GM19397 (cell line): ENCODE measurements around the gene RTKN.
"Not testable (repeated sequence)": the region's sequence is repeated elsewhere in the genome, so short reads cannot be mapped to it uniquely, and the experiment has no call there.

ENCODE experiments used
- ATAC-seq: cut with Tn5 transposase; IDR thresholded peaks from one replicate; pipeline ENCODE4 v1.9.1; 2021; ENCODE audit warnings: mild to moderate bottlenecking, moderate library complexity; ENCODE audit not compliant: unreplicated experiment

RTKN gene

DNA sequence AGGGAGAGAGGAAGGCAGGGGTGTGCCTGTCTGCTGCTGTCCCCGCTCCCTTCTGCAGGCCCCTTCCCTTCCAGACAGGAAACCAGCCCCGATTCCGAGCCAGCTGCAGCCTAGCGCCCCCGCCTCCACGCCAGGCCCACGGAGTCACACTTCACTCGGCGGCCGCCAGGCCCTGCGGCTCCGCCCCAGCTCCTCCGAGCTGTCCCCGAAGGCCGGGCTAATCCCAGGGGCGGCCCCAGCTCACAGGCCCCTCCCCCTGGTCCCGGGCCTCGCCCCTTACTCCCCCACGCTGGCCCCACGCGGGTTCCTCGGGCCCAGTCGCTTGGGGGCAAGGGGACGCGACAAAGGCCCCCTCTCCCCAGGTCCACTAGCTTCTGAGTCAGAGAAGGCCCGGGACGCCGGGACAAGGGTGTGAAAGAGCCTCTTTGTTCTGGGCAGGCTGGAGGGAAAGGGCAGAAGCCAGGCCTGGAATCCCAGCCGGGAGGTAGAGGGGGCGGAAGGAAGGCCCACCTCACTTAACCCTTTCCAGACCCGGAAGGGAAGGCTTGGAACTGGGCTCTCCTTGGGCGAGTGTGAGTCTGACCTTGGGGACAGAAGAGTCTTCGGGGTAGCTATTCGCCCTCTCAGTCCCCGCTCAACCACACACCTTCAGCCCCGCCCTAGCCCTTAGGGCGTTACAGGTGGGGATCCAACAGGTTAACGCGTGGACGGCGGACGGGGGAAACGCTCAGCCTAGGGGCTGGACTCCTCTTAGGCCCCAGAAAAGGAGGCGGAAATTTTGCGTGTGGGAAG lies 1.2 kb downstream of the RTKN start:
- peak; percentile 80 for ATAC-seq

DNA sequence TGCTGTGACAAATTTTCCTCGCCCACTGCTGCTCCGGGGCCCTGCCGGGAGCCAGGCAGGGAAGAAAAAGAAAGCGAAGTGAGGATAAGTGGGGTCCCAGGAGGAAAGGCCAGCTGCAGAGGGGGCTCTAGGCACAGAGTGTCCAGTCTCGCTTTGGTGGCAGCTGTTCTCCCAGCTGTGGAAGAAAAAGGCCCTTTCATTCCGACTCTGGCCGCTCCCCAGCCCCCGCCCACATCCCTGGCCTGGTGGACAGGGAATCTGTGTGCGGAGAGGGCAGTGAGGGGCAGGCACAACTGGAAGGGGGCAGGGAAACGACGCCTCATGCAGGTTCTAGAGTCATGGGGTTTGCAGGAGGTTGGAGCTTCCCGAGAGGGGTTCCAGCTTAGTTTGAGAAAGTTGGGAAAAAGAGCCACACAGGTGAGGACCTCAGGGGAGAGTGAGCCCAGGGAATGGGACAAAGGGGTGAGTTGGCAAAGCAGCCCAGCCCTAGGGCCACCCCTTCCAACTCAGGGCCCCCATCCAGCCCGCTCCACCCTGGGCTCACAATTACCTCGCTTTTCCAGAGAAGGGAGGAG lies 1.8 kb downstream of the RTKN start:
- no peak for ATAC-seq

DNA sequence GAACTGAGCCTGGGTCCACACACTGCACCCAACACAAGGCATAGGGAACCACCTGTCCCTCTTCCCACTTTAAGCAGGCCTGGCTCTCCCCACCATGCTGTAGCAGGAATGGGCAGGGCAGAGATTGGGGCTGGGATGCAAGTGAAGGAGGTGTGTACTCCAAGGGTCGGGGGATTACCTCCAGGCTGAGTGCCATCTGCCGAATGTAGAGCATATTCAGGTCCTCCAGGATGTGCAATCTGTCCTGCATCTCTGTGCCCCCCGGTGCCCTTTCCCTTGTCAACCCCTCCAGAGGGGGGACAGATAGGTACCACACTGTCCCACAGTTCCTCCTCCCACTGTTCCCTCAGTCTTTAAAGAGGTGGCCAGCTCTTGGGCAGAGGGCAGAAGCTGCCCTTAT lies 2.4 kb downstream of the RTKN start:
- no peak for ATAC-seq

DNA sequence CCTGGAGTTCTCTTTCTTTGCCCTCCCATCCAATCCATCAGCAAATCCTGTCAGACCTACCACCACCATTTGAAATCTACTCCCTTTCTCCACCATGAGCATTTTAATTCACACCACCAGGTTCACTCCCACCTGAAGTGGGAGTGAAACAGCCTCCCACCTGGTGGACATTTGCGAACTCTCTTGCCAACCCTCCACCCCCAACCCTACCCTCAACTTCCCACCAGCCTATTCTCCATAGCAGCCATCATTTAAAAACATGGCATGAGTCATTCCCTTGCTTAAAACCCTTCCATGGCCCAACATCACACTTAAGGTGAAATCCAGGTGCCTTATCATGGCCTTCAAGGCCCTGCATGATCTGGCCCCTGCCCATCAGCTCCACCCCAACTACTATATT lies 3.5 kb downstream of the RTKN start:
- no peak for ATAC-seq

DNA sequence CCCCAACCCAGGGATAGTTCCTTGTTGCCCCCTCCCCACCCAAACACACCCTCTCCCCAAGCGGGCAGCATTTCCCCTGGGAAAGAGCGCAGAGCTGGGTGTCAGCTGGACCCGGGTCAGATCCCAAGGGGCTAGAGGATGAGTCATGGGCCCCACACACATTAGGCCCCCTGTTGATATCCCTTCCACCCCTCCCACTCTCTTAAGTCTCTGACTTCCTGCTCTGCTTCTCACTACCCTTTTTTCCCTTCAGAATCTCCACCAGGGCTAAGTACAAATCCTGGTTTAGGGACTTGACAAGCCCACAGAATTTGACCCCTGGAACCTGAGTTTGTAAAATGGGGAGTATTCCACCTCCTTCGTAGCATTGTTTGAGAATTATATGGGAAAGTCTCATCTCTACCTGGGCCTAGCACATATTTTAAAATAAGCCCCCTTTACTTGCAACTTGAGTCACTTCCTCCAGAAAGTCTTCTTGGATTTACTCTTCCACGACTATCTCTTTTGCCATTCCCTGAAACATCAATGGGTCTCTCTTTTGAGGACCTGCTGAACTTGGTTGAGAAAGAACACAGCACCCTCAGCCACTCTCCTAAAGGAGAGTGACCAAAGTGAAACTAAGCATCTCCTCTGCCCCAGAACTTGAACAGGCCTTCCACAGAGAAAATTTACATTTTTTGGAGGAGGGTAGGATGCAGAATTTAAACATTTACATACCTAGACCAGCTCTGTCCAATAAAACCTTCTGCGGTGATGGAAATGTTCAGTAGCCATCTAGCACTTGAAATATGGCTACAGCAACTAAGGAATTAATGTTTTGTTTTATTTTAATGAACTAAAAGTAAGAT lies 4.7 kb downstream of the RTKN start:
- ATAC-seq = no peak

DNA sequence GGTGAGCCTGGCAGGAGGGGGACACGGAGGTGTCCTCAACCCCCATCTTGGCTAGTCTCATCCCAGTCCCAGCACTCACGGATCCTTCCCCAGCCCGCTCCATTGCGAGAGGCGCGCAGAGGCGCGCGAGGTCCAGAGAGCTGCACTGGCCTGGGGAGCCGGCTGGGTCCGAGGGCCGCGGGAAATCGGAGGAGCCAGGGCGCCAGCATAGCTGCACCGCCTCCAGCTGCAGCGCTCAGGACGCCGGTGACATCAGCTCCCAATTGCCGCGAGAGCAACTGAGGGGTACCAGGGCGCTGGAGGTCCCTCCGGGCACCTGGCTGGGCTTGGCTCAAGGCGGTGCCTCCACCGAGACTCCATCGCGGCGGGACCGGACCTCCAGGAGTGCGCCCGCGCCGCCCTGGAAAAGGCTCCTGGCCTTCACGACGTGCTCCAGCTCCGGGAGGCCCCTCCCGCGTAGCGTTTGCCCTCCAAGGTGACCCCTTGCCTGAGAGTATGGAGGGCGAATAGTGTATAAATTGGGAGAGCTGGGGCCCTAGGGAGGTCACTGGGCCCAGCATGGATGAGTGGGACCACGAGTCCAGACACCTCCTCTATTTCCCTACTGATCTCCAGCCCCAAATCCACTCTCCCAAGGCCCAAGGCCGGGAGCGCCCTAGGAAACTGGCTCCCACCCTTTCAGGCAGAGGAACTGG lies 5.5 kb downstream of the RTKN start:
- no peak for ATAC-seq

DNA sequence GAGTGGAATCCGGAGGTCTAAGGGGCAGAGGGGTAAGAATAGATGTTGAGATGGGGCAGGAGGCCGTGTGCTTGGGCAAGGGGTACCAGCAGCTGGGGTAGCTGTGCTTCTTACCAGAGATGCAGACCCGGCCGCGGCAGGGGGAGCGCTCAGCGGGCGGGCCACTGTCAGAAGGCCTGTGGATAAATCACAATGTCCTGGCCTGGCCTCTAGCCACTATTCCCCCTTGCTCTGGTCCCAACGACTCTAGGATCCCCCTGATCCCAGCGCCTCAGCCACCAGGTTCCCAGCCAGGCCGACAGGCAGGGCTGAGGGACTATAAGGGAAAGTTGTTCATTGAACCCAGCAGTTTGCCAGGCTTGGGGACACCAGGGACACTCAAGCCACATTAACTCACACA lies 11.2 kb downstream of the RTKN start:
- ATAC-seq = no peak

DNA sequence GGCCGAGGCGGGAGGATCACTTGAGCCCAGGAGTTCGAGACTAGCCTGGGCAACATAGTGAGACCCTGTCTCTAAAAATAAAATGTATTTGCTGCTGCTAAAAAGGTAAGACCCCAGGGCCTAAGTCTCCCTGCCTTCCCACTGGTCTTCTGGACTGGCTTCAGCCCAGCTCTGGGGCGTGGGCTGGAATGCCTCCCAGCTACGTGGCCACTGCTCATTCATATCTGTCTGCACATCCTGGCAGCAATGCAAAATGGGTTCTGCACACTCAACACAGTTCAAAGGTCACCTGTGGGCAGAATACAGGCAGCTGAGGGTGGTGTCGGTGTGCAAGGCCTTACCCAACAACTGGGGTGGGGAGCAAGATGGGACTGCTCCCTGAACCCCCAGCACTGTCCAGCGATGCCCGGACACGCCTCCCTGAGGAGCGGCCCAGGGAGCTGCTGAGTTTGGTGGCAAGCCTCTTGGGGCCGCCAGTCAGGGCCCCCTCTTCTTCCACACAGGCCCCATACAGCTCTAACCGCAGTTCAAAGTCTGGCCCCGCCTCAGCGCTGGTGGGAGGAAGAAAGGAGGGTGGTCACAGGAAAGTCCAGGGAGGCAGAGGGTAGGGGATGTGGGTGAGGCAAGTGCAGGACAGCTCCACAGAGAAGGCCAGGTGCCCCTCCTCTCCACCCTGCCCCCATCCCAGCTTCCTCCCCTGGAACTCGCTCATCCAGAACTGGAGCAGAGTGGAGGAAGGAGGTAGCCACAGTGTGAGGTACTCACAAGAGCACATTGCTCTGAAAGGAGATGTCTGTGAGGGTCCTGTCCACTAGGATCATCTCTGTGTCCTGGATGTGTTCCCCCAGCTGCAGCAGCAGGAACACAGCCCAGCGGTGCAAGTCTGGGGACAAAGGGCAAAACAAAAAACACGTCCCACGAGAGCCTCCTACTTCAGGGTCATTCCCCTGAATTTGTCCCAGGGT lies 12.0 kb downstream of the RTKN start:
- no peak for ATAC-seq

DNA sequence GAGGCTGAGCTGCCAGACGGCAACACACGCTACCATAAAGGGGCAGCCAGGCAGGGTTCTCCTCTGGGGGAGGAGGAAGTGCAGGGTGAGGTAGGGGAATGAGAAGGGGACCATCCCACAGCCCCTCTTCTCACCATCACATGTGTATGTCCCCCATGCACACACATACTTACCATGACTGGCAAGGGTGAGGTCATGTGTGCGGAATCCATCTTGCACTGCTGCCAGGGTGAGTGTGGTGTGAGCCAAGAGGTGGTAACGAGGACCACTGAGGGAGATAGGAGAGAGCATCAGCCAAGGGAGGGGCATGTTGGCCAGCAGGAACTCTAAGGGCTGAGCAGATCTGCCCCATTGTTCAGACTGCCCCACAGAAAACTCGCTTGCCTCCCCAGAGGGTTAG lies 13.1 kb downstream of the RTKN start:
- ATAC-seq = no peak

DNA sequence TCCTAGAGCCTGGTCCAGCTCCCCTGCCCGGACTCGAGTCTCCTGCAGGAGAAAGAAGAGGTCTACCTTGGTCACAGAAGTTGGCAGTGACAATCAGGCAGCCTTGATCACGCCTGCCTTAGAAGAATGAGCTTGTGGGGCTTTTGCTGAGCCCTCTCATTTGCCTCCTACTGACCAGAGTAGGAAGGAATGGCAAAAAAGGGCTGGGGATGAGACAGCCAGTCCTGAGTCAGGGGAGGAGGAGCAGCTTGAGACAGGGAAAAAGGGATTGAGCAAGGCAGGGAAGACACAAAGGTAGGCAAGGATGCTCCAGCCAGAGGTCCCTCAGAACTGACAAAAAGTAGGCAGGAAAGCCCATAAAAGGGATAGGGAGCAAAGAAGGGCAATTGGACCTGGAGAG lies 14.2 kb downstream of the RTKN start:
- no peak for ATAC-seq

DNA sequence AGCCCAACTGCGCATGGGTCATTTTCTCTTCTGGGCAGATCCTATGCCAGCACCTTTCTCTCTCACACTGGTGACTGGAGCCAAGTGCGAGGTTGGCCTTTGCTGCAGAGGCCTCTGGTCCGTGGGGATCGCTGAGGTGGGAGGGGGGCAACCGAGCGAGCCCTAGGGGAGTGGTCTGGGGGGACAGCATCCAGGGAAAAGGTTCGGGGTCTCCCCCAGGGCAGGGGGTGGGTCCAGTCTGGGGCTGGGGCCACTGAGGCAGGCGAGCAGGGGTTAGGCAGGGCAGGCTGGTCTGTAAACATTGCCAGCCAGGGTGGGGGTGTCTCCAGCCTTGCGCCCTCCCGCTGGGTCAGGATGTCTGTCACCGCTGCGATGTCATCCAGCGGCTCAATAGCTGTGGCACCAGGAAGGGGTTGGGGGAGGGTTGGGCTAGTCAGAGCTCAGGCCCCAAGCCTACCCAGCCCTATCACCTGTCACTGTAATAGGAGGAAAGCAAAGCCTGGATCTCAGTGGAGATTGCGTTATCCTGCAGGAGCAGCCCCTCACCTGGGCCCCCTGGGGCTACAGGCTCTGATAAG lies 15.5 kb downstream of the RTKN start:
- ATAC-seq = no peak

DNA sequence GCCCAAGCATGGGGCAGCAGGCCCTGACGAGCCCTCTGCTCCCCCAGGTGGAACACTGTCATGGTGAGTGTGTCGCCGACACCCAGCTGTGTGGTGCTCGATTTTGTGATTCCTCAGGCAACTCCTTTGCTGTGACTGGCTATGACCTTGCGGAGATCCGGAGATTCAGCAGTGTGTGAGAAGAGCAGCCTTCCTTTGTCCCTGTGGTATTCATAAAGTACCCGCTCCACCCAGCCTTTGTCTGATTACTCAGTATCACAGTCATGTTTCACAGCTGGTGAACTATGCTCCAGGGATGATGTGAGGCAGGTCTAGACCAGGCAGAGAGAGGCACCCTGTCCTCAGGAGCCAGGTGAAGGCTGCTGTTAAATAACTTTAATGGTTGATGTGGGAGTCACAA lies 16.2 kb downstream of the RTKN start:
- ATAC-seq = no peak

DNA sequence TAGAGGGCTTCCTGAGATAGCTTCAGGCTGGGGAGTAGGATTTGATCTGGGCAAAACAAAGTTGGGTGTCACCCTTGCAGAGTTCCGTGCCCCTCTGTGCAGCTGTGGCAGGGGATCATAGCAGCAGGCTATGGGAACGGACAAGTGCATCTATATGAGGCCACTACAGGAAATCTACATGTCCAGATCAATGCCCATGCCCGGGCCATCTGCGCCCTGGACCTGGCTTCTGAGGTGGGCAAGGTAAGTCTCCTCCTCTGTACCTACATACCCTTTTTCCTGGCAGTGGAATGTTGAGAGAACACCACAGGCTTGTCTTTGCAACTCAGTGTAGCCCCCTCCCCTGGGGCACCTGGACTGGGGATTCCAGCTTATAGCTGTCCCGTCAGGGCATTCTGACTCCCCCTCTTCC lies 16.7 kb downstream of the RTKN start:
- ATAC-seq = no peak

DNA sequence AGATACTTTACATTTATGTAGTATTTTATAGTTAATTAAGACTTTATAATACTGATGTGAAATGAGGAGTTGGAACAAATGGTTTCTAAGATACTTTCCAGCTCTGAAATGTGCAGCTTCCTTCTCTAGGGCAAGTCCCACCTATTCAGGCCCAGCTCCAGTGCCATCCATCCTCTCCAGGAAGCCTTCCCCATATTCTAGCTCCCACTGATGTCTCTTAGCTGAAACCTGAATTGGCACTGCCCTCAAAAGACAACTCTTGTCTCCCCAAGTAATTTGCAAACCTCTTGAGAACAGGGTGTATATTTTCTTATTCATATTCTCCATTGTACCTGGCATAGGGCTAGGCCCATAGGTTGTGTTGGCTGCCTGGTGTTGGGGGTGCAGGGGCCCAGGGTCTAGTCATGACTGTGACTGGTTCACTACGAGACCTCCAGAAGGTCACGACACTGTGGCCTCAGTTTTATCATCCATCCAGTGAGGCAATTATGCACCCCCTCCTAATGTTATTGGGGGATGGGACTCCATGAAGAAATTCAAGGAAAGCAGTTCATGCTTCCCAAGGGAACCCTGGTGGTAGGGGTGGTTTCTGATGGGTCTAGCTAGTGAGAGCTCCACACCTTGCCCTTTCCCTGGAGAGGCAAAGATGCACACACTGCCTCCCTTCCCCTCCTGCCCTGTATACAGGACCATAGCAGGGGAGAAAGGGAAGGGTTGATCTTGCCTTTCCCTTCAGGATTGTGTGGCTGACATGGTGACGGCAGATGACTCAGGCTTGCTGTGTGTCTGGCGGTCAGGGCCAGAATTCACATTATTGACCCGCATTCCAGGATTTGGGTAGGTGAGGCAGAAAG lies 17.4 kb downstream of the RTKN start:
- ATAC-seq = no peak

DNA sequence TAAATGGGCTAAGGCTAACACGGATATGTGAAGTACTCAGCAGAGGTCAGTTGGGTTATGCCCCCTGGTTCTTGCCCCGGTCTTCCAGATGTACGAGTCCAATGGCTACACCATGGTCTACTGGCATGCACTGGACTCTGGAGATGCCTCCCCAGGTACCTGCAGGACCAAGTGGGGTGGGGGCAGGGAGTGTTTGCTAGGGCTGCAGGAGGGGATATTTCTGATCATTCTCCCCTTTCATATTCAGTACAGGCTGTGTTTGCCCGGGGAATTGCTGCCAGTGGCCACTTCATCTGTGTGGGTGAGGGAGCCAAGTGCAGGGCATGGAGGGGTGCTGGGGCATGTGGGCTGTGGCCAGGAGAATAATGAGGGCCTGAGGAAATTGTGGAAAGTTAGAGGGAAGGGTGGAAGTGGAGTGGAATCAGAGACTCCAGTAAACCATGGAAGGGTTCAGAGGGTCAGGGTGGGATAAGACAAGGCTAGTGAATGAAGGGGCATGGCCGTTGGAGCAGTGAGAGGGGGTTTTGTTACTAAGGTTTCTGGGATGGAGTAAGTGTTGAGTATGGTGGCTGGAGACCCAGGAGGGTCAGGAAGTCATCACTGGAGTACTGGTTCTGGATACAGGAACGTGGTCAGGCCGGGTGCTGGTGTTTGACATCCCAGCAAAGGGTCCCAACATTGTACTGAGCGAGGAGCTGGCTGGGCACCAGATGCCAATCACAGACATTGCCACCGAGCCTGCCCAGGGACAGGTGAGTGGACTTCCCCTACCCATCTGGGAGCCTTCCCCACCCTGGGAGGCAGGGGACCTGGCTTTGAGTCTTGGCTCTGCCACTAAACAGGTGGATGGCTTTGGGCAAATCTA lies 18.3 kb downstream of the RTKN start:
- no peak for ATAC-seq

DNA sequence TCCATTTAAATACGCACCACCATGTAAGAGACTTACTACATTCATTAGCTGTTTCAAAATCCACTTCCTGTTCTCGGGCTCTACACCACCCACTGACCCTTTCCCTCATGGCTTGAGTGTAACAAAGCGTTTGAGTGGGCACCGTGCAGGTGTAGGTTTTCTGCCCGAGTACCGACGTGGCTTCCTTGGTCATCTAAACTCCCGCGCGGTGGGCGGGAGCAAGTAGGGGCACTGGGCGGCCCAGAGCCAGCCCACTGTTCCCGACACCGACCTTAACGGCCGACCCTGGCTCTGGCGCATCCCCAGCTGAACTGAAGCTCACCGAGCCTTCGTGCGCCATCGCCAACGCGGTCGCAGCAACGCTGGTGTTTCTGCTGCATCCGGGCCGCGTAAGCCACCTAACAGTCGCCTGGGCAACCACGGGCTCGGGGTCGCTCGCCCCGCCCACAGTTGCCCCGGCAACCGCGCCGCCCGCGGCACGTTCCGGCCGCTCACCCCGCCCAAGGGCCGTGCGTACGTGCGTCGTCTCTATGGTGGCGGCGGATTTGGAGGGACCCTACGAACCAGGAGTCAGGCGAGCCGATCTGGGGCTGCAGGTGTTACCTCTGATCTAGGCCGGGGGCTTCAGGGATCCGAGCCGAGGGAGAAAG lies 20.4 kb downstream of the RTKN start, which contains the start of the genes C2orf81 and WDR54:
Gene C2orf81 (minus strand): TSS at position 399 of the 650 bp plus-strand sequence. CDS start 59 bp downstream, at position 340.
Gene WDR54 (plus strand): TSS at position 510 of the 650 bp plus-strand sequence. CDS start 424 bp downstream, outside the sequence.
- ATAC-seq = peak; percentile 95

DNA sequence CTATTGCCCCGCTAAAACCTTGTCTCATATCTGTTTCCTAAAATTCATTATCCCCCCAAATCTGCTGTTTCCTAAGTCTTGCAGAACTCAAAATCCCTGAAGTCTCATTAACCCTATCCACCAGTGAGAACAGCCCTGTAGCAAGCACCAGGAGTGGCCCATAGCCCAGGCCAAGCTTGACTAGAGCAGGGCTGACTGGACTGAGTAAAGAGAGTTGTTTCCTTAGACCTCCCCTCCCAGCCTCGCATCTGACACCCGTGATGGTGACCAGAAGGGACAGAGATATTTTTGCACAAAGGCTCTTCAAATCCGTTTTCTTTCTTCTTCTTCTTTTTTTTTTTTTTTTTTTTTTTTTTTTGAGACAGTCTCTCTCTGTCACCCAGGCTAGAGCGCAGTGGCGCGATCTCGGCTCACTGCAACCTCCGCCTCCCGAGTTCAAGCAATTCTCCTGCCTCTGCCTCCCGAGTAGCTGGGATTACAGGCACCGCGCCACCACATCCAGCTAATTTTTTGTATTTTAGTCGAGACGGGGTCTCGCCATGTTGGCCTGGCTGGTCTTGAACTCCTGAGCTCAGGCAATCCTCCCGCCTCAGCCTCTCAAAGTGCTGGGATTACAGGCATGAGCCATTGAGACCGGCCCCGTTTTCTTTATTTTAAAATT lies 21.2 kb downstream of the RTKN start:
- ATAC-seq = not testable (repeated sequence)
